ENCODE results near the gene KLF15. TPM values are rescaled to one million over a fixed set of nuclear protein-coding genes. Genes with fewer than 3 reads are reported as not detected.

KLF15 gene
- total and polyA plus RNA-seq, 9 donors, result 13.4 to 83.3 (median 40.0) TPM

DNA sequence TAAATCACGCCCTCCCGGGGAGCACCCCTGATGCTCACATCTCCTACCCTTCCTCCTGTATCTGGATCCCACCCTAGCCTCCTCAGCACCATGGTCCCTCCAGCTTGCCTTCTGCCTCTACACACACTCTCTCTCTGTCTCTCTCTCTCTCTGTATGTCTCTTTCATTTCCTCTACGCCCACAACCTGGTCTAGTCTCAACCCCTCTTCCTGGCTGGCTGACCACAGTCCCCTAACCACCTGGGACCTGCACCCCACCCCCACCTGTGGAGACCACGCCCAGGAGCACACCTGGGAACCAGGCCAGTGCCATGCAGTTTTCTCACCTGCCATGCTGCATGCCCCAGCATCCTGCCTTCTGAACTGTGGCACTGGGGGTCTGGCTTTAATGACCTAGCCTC lies 33.5 kb upstream of the KLF15 start:
- no peaks in the 10 kb centered on the region for H3K36me3 ChIP-seq
- no peak overlapping the region for H3K4me3 ChIP-seq
- DNase-seq, result no peak
- no peak for TF ChIP-seq CTCF (IDR thresholded peaks at IDR 0.05)
- TF ChIP-seq EP300 (IDR thresholded peaks at IDR 0.05), result no peak
- TF ChIP-seq POLR2A (IDR thresholded peaks at IDR 0.05), result no peak
- peaks cover 7% of the 10 kb centered on the region for H3K4me1 ChIP-seq (ENCODE audit: insufficient read depth)
- intact Hi-C loops (cut with DNase I), result loop anchor here in 3 of 4 donors (2.0 to 5.0 kb wide), 4 partner anchors 128 to 258 kb away; no protein-coding TSS in a partner anchor
- no peaks in the 10 kb centered on the region for H3K27me3 ChIP-seq
- no peak overlapping the region for H3K27ac ChIP-seq
- 91 to 97% (median 94%) methylated on average over 4 of the region's 4 CpGs for WGBS, 3 donors
- H3K9me3 ChIP-seq, result no peaks in the 10 kb centered on the region

GRCh38 chr3:126390201-126390600 lies 33.0 kb upstream of the KLF15 start:
- Histone ChIP-seq H3K27ac (no peak overlapping the region), H3K36me3 (no peaks in the 10 kb centered on the region), H3K4me3 (no peak overlapping the region), H3K4me1 (ENCODE audit: insufficient read depth) (peaks cover 7% of the 10 kb centered on the region), H3K9me3 (no peaks in the 10 kb centered on the region), H3K27me3 (no peaks in the 10 kb centered on the region)
- no peak for TF ChIP-seq EP300 (IDR thresholded peaks at IDR 0.05)
- no peak for TF ChIP-seq POLR2A (IDR thresholded peaks at IDR 0.05)
- TF ChIP-seq CTCF (IDR thresholded peaks at IDR 0.05), result no peak
- DNase-seq, result no peak
- 88 to 94% (median 90%) methylated on average over 15 of the region's 15 CpGs for WGBS, 3 donors
- intact Hi-C loops (cut with DNase I), result loop anchor here in 3 of 4 donors (2.0 to 5.0 kb wide), 4 partner anchors 128 to 258 kb away; no protein-coding TSS in a partner anchor

- 67 to 76% (median 69%) methylated on average over 17 of the region's 17 CpGs for WGBS, 3 donors
- Histone ChIP-seq H3K4me3 (no peak overlapping the region), H3K36me3 (no peaks in the 10 kb centered on the region), H3K27me3 (no peaks in the 10 kb centered on the region), H3K4me1 (ENCODE audit: insufficient read depth) (peaks cover 4% of the 10 kb centered on the region), H3K27ac (peak overlapping the region in 1 of 2 donors; percentile 41), H3K9me3 (no peaks in the 10 kb centered on the region)
- no peak for TF ChIP-seq POLR2A (IDR thresholded peaks at IDR 0.05)
- TF ChIP-seq CTCF (IDR thresholded peaks at IDR 0.05), result no peak
- no peak for TF ChIP-seq EP300 (IDR thresholded peaks at IDR 0.05)
- intact Hi-C loops (cut with DNase I), result loop anchor here (2.0 to 5.0 kb wide), 8 partner anchors 33 to 259 kb away; partner anchors contain the start of gene KLF15 (in 2 of the 4)
- no peak for DNase-seq
Measured at GRCh38 chr3:126389794-126390146, 32.6 kb upstream of the KLF15 start.

- Histone ChIP-seq H3K4me3 (peak overlapping the region; percentile 34), H3K36me3 (no peaks in the 10 kb centered on the region), H3K27me3 (no peaks in the 10 kb centered on the region), H3K27ac (peak overlapping the region; percentile 79 to 81), H3K4me1 (ENCODE audit: insufficient read depth) (peaks cover 4% of the 10 kb centered on the region), H3K9me3 (no peaks in the 10 kb centered on the region)
- TF ChIP-seq POLR2A (IDR thresholded peaks at IDR 0.05) (peak; percentile 73), CTCF (IDR thresholded peaks at IDR 0.05) (peak; percentile 95 to 100 (median 100)), EP300 (IDR thresholded peaks at IDR 0.05) (peak; percentile 87)
- 2 to 3% (median 2%) methylated on average over 58 of the region's 58 CpGs for WGBS, 3 donors
- intact Hi-C loops (cut with DNase I), result loop anchor here (2.0 to 5.0 kb wide), 5 partner anchors 32 to 258 kb away; partner anchors contain the start of gene KLF15 (in 2 of the 4)
- DNase-seq, result peak; percentile 87 to 96 (median 91)
Measured at GRCh38 chr3:126389112-126389793, 32.0 kb upstream of the KLF15 start.

Measured in ovary (tissue), 9 donors.